PC-9 (cell line): ENCODE measurements around the gene CAMTA1. TPM values are rescaled to one million over a fixed set of nuclear protein-coding genes. Genes with fewer than 3 reads are reported as not detected.

Experiments
- BruUV-seq: library from RNA; stranded (reverse); fragments of 400-500 nt; replicated peaks from 2 replicates; lab custom pipeline; 2021; lab: Mats Ljungman, UMichigan
- CTCF ChIA-PET: fragments of 300-600 bp; sonication (Branson Sonifier 250); formaldehyde crosslinking; loops from one replicate; lab custom pipeline; 2022; ENCODE audit warnings: antibody characterized with exemption; lab: Charles Lee
- POLR2A ChIA-PET: fragments of 300-600 bp; sonication (Branson Sonifier 250); formaldehyde crosslinking; loops from one replicate; lab custom pipeline; 2022; ENCODE audit warnings: antibody characterized with exemption; ENCODE audit not compliant: unreplicated experiment; lab: Charles Lee
- DNase-seq, 2 experiments: peaks; one replicate each; pipeline versions ENCODE4 v3.0.0 to v3.0.0-alpha.2; 2015 to 2022; ENCODE audit warnings: mixed read lengths in 1 of 2
- H2AFZ ChIP-seq: fragments of 200-600 bp; sonication (generic); 2 replicates; pipeline ENCODE4 v1.8.1; 2017; ENCODE audit warnings: antibody characterized with exemption
- H3F3A ChIP-seq: fragments of 200-600 bp; sonication (generic); 2 replicates; pipeline ENCODE4 v1.8.1; 2017; ENCODE audit warnings: antibody characterized with exemption, mild to moderate bottlenecking, low read depth; ENCODE audit not compliant: insufficient read depth
- H3K27ac ChIP-seq: fragments of 200-600 bp; sonication (generic); 2 replicates; pipeline ENCODE4 v1.6.1; 2016; ENCODE audit warnings: mixed run types
- H3K27me3 ChIP-seq: fragments of 200-600 bp; sonication (generic); 2 replicates; pipeline ENCODE4 v1.6.1; 2016; ENCODE audit warnings: low read depth, mixed run types; ENCODE audit not compliant: insufficient read depth
- H3K36me3 ChIP-seq: fragments of 200-600 bp; sonication (generic); 2 replicates; pipeline ENCODE4 v1.6.1; 2016; ENCODE audit warnings: low read depth, mixed run types
- H3K4me1 ChIP-seq: fragments of 200-600 bp; sonication (generic); replicated peaks from 2 replicates; pipeline ENCODE4 v1.6.1; 2016; ENCODE audit warnings: mixed run types; ENCODE audit not compliant: insufficient read depth
- H3K4me2 ChIP-seq: fragments of 200-600 bp; sonication (generic); 2 replicates; pipeline ENCODE4 v1.6.1; 2017; ENCODE audit warnings: mixed run types
- H3K4me3 ChIP-seq: fragments of 200-600 bp; sonication (generic); 2 replicates; pipeline ENCODE4 v1.6.1; 2016; ENCODE audit warnings: mixed run types
- H3K79me2 ChIP-seq: fragments of 200-600 bp; sonication (generic); 2 replicates; pipeline ENCODE4 v1.6.1; 2017; ENCODE audit warnings: low read depth, mixed run types
- H3K9me2 ChIP-seq: fragments of 200-600 bp; sonication (generic); 2 replicates; pipeline ENCODE4 v1.8.1; 2017; ENCODE audit warnings: mild to moderate bottlenecking; ENCODE audit not compliant: insufficient read depth
- H3K9me3 ChIP-seq: fragments of 200-600 bp; sonication (generic); 2 replicates; pipeline ENCODE4 v1.8.1; 2016; ENCODE audit warnings: low read depth; ENCODE audit not compliant: insufficient read depth
- H4K20me1 ChIP-seq: fragments of 200-600 bp; sonication (generic); 2 replicates; pipeline ENCODE4 v1.8.1; 2017; ENCODE audit not compliant: insufficient read depth
- CTCF ChIP-seq: fragments of 200-600 bp; sonication (generic); conservative IDR thresholded peaks from 2 replicates; pipeline ENCODE4 v1.6.1; 2017; ENCODE audit warnings: mixed run types, antibody characterized with exemption, mild to moderate bottlenecking, moderate library complexity
- EZH2 ChIP-seq: fragments of 200-600 bp; sonication (generic); IDR thresholded peaks from 2 replicates; pipeline ENCODE4 v1.8.0; 2017; ENCODE audit warnings: antibody characterized with exemption, low read depth
- intact Hi-C: fragments of 100-400 bp; cut with micrococcal nuclease; formaldehyde crosslinking; loops from one replicate; pipeline ENCODE4 v1.10.0; 2022; ENCODE audit not compliant: unreplicated experiment
- total RNA-seq: library from RNA; stranded (reverse); gene quantifications from 2 replicates; pipeline ENCODE4 v1.2.3, GENCODE V29; 2021

CAMTA1 gene
- total RNA-seq, 1 experiment from 2014 or later, result 72.3 TPM

GRCh38 chr1:7483634-7484383 lies 698.6 kb downstream of the CAMTA1 start:
- Histone ChIP-seq H3K27me3 (peaks cover 52% of the 10 kb centered on the region), H3K4me3 (no peak overlapping the region), H4K20me1 (no peaks in the 10 kb centered on the region), H3K27ac (no peak overlapping the region), H3K9me3 (no peaks in the 10 kb centered on the region), H3K9me2 (no peaks in the 10 kb centered on the region), H3K36me3 (no peaks in the 10 kb centered on the region), H3K4me1 (no peaks in the 10 kb centered on the region), H3K79me2 (no peaks in the 10 kb centered on the region), H3K4me2 (no peak overlapping the region), H3F3A (no peaks in the 10 kb centered on the region), H2AFZ (no peak overlapping the region)
- ChIA-PET POLR2A (no interaction called here), CTCF (no interaction called here)
- no peak for TF ChIP-seq EZH2
- no peak for TF ChIP-seq CTCF
- intact Hi-C loops, result no loop called here
- no TSS peak for BruUV-seq
- no peak for DNase-seq

GRCh38 chr1:7485086-7485780 lies 700.0 kb downstream of the CAMTA1 start:
- Histone ChIP-seq H3K4me2 (no peak overlapping the region), H3K4me3 (no peak overlapping the region), H3K36me3 (no peaks in the 10 kb centered on the region), H3K9me2 (no peaks in the 10 kb centered on the region), H4K20me1 (no peaks in the 10 kb centered on the region), H3K27me3 (peaks cover 41% of the 10 kb centered on the region), H3K79me2 (no peaks in the 10 kb centered on the region), H3K27ac (no peak overlapping the region), H3F3A (no peaks in the 10 kb centered on the region), H3K4me1 (no peaks in the 10 kb centered on the region), H3K9me3 (no peaks in the 10 kb centered on the region), H2AFZ (no peak overlapping the region)
- intact Hi-C loops, result no loop called here
- ChIA-PET POLR2A (no interaction called here), CTCF (no interaction called here)
- TF ChIP-seq CTCF, result no peak
- no peak for TF ChIP-seq EZH2
- no TSS peak for BruUV-seq
- DNase-seq, result no peak

- no peak for DNase-seq
- H4K20me1 ChIP-seq, result no peaks in the 10 kb centered on the region
- no peaks in the 10 kb centered on the region for H3K9me3 ChIP-seq
- no peak overlapping the region for H2AFZ ChIP-seq
- no peaks in the 10 kb centered on the region for H3F3A ChIP-seq
- no peaks in the 10 kb centered on the region for H3K4me1 ChIP-seq
- ChIA-PET CTCF (no interaction called here), POLR2A (no interaction called here)
- peaks cover 44% of the 10 kb centered on the region for H3K27me3 ChIP-seq
- no peak overlapping the region for H3K4me3 ChIP-seq
- no TSS peak for BruUV-seq
- TF ChIP-seq EZH2, result no peak
- no peak for TF ChIP-seq CTCF
- H3K9me2 ChIP-seq, result no peaks in the 10 kb centered on the region
- H3K36me3 ChIP-seq, result no peaks in the 10 kb centered on the region
- intact Hi-C loops, result no loop called here
- no peak overlapping the region for H3K27ac ChIP-seq
- no peak overlapping the region for H3K4me2 ChIP-seq
- no peaks in the 10 kb centered on the region for H3K79me2 ChIP-seq
These were observed 700.6 kb downstream of the CAMTA1 start for GRCh38 chr1:7485826-7486225.
